ENCODE data around the gene CNTFR.

GRCh38 chr9:34612788-34613390, 23.4 kb upstream of the CNTFR start:
- TF ChIP-seq CTCF (IDR thresholded peaks at IDR 0.05) (peak; percentile 86), EZH2 (IDR thresholded peaks at IDR 0.05; ENCODE audit: borderline replicate concordance, insufficient read depth, low read depth, low read length, poor library complexity, severe bottlenecking) (no peak)

Measured in B cell (primary cell).